NCI-H1105 treated with DMSO at 0.1 percent for 48 hours (cell line): Measurements from ENCODE around the gene NDC1.
"Not testable (repeated sequence)": the region's sequence is repeated elsewhere in the genome, so short reads cannot be mapped to it uniquely, and the experiment has no call there.

ENCODE experiments used
- DNase-seq: peaks from one replicate; lab custom pipeline; 2025; lab: John Stamatoyannopoulos, UW

NDC1 gene

DNA sequence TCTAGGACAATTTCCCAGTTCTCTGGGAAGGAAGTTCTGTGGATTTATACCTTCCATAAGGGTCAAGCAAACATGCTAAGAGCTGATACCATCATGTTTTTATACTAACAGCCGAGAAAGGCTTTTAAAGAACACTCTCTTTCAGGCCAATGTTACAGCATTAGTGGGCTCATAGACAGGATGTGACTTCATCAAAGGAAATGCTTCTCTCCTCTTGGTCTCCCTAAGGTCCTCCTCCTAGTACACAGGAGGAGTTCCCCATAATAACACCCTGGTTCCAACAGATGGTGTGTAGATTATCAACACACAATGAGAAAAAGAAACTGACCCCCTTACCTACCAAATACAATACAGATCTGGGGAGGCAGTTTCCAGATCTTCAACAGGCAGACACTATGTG is 72.4 kb downstream of the NDC1 start:
- DNase-seq = no peak

DNA sequence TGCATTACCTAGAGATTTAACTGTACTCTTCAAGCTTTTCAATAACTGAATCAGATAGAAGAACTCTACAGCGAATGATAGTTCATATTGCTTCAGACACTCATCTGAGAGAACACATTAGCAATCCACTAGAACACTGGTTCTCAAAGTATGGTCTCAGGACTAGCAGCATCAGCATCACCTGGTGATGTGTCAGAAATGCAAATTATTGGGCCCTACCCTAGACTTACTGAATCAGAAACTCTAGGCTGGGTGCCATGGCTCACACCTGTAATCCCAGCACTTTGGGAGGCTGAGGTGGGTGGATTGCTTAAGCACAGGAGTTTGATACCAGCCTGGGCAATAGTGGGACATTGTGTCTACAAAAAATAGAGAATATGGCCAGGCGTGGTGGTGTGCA is 74.2 kb downstream of the NDC1 start:
- DNase-seq = no peak

DNA sequence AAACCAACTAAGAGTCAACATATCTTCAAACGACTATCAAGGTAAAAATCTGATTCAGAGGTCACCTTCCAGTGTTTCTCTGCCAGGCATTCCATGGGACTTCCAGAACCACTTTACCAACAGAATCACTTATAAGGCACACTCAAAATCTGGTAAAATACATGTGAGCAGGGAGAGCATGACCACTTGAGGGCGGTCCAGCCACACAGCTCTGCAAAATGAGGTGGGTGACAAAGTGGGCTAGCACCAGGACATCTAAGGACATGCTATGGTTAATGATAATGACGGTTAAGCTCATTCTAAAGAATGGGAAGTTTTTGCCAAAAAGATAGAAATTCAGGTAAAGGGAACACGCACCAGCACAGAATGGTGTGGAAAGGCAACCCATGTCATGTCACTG is 74.6 kb downstream of the NDC1 start:
- DNase-seq = no peak

DNA sequence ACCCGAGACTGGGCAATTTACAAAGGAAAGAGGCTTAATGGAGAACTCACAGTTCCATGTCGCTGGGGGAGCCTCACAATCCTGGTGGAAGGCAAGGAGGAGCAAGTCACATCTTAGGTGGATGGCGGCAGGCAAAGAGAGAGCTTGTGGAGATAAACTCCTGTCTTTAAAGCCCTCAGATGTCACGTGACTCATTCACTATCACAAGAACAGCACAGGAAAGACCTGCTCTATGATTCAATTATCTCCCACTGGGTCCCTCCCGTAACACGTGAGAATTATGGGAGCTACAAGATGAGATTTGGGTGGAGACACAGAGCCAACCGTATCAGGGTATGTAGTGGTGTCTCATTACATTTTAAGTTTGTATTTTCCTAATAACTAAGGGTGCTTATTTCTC is 77.6 kb downstream of the NDC1 start:
- not testable (repeated sequence) for DNase-seq

DNA sequence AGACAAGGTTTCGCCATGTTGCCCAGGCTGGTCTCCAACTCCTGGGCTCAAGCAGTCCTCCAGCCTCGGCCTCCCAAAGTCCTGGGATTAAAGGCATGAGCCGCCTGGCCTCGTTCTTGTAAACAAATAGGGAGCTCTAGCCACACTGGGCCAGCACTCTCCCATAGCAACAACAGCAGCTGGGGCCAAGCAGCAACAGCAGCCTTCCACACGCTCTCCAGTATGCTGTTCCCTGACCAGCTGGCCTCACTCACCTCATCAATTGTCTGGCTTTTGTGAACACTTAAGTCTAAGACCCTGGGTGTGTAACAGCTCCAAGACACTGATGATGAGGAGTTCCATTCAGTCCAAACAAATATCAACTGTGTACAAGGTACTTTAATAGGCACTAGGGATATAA is 82.2 kb downstream of the NDC1 start:
- no peak for DNase-seq

DNA sequence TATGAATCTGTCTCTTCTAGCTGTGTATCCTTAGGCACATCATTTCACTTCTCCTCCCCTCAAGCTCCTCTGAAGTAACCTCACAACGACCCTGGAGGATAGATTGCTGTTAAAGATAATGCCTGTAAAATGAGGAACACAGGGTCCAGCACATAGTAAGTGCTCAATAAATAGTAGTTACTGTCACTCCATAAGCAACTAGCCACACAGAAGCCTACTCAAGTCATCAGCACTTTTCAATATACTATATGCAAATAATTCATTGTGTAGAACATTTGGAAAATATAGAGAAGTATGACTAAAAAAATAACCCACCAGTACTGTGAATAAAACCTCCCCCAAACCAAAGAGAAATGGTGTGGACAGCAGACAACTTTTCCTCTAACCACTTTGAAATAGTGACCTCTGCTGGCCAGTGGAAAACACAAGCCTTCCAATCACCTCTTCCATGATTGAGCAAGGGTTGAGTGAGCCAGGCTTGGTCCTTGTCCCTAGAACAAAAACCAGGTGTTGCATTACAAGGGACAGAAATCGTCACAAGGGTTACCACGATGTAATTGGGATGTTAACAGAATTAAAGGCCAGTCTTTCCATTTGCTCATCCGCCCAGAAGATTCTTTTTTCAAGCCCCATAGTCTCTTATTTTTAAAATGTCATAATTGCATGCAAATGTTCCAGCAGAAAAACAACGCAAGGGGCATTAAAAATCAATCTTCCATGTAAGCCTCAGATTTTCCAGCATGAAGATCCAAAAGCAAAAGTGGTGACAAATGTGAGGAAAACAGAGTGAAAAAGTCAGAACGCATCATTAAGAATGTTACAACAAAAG is 83.4 kb downstream of the NDC1 start:
- DNase-seq = peak; percentile 43

DNA sequence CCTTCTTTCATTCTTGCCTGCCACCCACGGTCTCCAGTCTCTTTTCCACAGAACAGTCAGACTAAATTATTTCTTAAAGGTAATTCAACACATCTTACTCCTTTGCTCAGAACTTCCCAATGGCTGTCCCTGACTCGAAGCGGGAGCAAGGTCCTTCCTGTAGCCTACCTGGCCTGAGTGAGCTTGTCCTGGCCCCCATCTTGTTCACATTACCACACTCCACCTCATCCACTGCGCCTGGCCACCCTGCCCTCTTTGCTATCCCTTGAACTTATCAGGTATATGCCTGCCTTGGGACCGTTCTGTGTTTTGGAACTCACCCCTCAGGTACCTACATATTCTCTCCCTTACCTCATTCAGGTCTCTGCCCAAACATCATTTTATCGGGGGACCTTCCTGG is 85.8 kb downstream of the NDC1 start:
- DNase-seq = no peak

DNA sequence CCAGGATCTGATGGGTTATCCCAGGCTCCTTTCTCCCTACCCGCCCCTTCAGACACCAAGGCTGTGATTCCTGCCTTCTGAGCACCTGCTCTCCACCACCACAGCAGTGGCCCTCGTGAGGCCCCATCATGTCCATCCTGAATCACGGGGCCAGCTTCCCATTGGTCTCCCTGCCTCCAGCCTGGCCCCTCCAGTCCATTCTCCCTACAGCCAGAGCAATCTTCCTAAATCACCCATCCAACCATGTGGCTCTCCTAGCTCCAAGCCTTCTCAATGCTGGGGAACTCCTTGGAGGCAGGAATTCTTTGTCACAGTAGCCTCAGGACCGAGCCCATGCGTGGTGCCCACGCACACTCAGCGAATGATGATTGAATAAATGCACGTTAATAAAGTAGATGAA is 90.3 kb downstream of the NDC1 start:
- no peak for DNase-seq

DNA sequence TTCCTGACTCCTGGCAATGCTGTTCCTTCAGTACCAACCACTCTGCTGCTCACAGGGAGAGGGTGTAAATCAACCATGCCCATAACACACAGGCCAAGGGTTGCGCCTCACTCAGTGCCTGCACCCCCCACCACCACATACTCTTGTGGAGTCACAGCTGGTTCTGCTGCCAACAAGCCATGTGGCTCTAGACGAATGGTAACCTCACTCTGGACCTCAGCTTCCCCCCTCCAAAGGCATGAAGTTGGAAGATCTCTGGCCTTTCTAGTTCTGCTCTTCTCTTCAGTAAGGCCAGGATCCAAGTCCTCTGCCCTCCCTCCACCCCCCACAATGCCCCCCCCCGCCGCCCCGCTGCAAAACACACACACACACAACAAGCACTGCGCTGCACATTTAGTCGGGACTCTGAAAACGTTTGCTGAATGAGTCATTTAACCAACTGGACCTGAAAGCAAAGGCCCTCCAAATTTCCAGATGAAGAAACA is 97.4 kb downstream of the NDC1 start:
- DNase-seq = no peak

DNA sequence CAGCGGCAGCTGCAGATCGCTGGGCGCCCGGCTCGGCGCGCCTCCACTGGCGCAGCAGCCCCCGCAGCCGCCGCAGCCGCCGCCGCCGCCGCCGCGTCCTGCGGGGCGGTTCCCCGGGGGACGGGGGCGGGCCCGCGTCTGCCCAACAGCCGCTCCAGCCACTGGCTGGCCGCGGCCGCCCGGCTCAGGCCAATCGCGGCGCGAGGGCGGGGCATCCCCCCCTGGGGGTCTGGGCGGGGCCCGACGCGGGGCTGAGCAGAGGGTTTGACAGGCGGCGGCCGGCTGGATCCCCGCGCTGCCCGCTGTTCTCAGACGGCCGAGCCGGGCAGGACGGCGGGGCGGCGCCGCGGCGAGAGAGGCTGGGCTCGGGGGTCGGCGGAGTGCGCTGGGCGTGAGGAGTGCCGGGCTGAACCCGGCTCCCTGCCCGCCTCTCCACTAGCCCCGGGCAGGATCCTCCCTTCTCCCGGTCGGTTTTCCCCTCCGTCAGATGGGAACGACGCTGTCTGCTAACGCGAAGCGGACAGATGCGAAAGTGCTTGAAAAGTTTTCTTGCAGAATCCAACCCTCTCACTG is 98.9 kb downstream of the NDC1 start, which contains the start of gene GLIS1:
Gene GLIS1, minus strand, starts transcription at position 56 of the 573 bp plus-strand sequence. CDS start 1,100 bp downstream, outside the sequence.
- DNase-seq = peak; percentile 81

DNA sequence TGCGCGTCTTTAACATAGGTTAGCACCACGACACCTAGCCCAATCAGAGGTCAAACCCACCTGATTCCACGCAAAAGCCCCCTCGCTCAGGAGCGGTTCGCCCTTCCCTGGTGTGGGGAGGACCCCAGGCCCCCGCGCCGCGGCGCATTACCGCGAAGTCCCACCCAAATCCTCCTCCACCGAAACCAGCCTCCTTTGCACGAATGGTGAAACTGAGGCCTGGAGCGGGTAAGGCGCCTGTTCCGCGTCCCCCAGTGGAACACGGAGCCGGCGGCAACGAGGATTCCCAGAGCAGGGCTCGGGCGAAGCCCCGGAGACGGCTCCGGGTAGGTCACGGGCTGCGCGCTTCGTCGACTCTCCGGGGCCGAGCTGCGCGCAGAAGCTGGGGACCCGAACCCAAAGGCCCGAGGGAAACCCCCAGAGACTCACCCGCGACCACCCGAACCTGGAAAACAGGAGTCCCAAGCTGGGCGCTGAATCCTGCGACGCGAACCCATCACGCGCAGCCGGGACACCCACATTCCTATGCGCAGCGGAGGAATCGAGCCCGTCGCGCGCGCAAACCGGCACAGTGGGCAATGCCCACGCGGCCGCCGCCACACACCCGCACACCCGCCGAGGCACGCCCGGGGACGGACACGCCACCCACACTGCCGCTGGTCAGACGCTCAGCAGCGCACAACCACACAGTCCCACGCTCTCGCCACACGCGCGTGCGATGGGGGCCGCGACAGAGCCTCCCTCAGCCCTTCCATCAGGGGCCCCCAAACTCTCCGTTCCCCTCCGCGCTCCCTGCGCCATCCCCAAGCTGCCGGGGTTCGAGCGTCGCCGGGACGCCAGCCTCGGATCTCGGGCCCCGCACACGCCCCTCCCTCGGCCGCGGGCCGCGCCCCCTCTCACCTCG is 99.6 kb downstream of the NDC1 start:
- DNase-seq = no peak

DNA sequence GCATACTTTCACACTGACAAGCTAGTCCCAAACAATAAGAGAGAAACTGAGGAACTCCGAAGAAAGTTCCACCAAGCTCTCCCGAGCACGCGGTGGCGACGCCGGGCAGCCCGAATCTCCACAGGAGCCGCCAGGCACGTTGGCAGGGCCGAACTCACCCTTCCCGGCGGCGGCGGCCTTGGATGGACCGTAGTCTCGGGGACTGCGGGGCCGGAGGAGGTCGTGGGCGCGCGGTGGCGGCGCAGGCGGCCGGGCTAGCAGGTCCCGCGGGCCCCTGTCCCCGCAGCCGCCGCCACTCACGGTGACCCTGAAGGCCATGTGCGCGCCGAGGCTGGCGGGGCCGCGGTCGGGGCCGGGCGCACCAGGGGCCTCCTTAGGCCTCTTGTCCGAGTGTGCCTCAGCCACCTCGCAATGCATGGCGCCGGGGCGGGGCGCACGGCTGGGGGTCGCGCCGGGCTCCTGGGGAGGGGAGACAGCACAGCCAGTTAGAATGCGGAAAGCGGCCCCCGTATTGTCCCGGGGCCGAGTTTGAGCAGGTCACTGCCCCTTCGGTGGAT is 100.4 kb downstream of the NDC1 start:
- DNase-seq = no peak

DNA sequence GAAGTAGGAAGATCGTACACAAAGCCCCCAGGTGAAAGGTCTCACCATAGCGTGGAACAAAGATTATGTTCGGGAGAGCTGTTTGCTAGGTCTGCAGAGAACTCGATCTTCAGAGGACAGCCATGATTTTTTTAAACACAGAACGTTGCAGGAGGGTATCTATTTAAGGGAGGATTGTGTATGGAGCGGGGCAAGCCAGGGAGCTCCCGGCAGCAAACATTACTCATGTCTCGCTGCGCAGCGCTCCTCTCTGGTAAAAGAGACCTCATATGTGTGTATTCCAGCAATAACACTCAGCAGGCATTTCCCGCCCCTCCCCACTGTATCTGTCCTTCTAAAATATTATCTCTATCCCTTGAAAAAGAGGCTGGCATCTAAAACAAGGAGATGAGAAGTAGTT is 101.8 kb downstream of the NDC1 start:
- no peak for DNase-seq

DNA sequence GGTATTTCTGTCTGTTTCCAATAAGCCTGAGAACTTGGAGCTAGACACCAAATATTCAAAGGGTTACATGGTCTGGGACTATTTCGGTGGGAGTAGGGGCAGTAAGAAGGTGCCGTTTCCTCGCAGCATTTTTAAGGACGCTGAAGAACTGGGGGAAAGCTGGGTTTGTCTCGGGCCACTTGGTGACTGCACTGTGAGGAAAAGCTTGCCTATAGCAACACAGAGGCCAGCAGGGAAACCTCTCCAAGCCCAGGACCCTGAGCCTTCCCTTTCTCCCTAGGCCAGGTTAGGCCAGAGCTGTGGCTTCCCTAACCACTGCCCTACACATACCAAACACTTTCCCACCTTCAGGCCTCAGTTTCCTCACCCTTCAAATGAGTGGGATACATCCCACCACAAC is 102.4 kb downstream of the NDC1 start:
- DNase-seq = no peak

DNA sequence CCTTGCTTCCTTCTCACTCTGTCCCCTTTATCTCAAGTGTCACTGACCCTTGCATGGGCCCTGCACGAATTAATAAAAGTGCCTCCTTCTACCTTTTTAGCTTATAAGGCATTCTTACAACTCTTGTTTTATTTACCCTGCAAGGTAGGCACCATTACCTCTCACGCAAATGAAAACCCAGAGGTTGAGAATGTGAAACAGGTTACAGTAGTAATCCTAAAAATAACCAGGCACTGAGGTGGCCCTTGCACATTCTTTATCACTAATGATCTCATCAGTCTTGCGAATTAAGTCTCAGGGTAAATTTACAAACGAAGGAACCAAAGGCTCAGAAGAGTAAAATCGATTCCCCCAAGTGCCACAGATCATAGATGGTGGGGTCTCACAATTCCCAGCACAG is 102.8 kb downstream of the NDC1 start:
- no peak for DNase-seq

DNA sequence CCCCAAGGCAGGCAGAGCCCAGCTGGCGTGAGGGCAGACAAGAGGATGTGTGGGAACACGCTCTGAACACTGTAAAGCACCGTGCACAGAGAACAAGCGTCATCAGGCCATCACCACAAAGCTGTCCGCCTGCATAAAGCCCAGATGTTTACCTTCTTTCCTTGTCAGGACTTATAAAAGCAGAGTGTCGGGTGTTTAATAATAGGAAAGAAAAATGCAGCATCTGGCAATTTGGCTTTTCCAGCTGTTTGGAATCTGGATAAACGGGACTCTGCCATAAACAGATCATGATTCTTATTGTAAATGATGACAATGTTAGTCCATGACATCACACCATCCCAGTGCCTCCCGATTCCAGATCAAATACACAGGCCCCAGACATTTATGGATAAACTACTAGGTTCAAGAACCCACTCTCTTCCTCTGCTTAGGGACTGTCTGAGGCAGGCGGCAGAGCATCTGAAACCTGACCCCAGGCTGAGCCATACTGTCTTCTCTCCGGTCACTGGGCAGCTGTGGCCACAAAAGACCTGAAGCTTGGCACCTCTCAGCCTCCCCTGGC is 103.4 kb downstream of the NDC1 start:
- DNase-seq = no peak

DNA sequence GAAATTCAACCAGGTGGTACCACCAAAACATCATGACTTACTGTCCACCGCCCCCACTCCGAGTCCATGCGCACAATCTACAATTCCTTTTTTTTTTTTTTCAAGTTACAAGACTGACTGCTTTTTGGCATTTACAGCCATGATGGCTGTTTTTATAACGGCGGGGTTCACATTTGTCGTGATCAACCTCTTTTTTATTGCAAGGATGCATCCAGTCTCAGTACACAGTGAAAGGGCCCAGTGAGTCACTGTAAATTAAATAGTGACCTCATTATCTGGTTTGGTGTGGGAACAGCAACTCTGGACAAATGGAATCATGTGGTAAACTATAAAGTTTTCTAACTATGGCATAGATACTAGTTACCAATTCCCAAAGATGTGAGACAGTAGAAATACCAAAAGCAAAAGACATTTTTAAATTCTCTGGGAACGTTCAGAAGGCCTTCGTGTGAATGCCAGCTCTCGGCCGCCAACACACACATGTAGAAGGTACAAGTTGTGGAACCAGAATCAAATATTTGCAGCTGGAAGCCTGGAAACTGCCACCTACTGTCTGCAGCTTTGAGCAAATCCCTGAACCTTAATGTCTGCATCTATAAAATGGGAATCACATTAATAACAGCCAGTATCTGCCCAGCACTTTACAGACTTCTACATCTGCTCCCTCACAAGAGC is 104.0 kb downstream of the NDC1 start:
- no peak for DNase-seq

DNA sequence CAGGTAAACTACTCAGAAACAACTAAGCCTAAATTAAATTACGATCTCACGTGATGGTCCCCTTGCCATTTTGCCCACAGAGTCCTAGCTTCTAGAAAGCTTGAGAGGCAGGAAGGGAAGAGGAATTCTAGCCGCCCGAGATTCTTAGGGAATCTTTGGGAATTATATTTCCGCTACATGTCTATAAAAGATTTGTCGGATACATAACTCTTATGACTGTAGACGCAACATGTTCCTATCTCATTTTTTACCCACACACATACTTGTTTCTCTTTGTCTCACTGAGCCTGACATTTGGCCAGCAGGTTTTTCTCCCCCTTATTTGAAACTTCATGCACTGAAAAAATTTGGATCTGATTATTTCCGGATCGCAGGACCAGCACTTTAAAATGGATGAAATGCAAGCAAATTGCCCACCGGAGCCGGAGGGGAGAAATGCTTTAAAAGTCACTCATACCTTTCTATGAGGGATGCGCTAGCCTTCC is 104.6 kb downstream of the NDC1 start:
- DNase-seq = no peak

DNA sequence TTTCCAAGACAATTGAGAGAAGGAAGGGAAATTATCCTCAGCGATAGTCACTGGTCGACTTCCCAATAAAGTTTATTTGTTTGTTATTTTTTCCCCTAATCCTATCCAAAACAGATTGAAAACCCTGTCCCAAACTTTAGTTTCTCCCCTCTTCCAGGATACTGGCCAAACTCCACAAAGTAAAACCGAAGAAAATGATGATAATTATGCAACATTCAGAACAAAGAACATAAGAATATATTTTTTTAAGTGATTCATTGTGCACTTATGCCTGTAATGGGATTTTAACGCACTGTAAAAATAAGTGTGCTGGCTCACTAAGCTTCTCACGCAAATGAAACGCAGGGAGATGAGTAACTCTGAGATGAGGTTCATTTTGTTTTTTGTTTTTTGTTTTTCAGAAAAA is 105.2 kb downstream of the NDC1 start:
- no peak for DNase-seq

DNA sequence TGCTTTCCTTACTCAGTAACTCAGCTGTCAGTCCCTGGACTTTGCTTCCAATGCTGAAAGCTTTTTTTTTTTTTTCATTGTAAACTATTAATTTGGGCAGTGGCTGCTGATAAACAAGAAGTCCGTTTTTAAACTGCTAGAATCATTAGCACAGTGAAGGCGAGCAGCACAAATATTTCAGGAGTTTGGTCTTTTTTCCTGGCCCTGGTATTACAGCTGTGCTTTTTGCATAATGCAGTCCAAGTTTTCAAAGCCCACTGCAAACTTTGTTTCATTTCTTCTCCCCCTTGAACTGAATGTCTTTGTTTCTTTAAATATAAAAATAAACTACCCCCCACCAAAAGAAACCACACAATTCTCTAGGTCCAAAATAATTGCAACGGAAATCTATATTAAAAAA is 105.7 kb downstream of the NDC1 start:
- no peak for DNase-seq

DNA sequence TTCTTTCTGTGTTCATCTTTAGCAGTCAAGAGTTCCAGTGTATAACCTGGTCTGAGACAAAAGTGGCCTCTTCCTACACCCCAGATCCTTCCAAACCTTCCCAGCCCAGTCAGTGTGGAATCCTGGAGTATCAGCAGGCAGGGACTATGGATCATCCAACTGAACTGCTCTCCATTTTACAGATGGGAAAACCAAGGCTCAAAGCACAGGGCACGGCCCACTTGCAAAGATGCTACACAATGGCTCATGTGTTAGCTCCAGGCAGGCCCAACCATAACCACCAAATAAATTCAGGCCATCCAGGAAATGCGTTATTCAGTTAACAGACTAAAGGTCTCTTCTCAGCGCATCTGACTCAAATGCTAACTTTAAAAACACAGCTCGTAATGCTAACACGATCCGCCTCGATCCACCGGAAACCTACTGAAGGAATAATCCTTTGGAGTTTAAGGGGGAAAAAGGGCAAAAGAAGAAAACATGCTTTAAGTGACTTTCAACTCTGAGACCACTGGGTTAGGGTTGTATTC is 106.3 kb downstream of the NDC1 start:
- no peak for DNase-seq
